Astrocyte (in vitro differentiated cells and primary cell): ENCODE measurements around the gene FJX1.

Experiments used
- CTCF ChIP-seq: IDR thresholded peaks from 2 replicates; pipeline ENCODE4 v1.5.1; 2011; ENCODE audit warnings: low read depth, mild to moderate bottlenecking, inconsistent platforms, low read length, moderate library complexity; ENCODE audit not compliant: insufficient read depth
- EZH2 ChIP-seq: IDR thresholded peaks from 2 replicates; pipeline ENCODE4 v1.6.1; 2012; ENCODE audit warnings: mild to moderate bottlenecking, low read length, inconsistent platforms; ENCODE audit not compliant: insufficient read depth

- no peak for TF ChIP-seq CTCF
- no peak for TF ChIP-seq EZH2
Observed at GRCh38 chr11:35658020-35658948, 40.0 kb downstream of the FJX1 start.
